Stromal cell of bone marrow (primary cell): Measurements from ENCODE around the gene BEND6.
"Not testable (repeated sequence)": the region's sequence is repeated elsewhere in the genome, so short reads cannot be mapped to it uniquely, and the experiment has no call there.

ENCODE experiments used
- DNase-seq: peaks from one replicate; pipeline ENCODE4 v3.0.0-alpha.2; 2012; ENCODE audit warnings: low read depth

BEND6 gene

GRCh38 chr6:56984361-56984760, 29.5 kb downstream of the BEND6 start:
- peak; percentile 57 for DNase-seq

DNA sequence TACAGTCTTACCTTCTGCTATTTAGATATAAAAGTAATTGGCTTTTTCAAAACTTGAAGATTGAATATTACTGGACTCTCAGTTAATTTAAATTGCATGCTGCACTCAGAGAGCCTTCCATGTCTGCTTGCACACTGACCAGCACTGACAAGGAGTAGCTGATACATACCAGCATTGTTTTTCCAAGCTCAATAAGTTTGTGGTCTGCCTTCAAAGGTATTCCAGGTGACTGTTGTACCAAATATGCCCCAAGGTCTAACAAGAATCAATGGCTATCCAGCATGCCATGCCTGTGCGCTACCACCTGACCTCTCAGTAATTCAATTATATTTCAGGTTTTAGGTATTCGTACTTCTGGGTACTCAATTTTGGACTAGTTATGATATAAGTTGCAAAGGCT, 30.0 kb downstream of the BEND6 start:
- DNase-seq: no peak

GRCh38 chr6:56986611-56987010, 31.7 kb downstream of the BEND6 start:
- DNase-seq: peak; percentile 21

DNA sequence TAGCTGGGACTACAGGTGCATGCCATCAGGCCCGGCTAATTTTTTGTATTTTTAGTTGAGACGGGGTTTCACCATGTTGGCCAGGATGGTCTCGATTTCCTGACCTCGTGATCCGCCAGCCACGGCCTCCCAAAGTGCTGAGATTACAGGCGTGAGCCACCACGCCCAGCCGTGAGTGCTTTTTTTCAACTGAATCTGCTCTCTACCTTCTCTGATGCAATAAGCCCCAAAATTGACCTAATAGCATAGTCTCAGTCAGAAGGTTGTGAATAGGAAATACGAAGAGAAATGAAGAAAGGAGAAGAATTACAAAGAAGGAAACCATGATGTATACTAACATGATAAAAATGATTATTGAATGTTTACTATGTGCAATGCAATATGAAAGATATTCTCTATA, 33.2 kb downstream of the BEND6 start:
- DNase-seq: no peak

- DNase-seq: no peak
Measured at GRCh38 chr6:56992036-56992435, 37.1 kb downstream of the BEND6 start.

- no peak for DNase-seq
Measured at GRCh38 chr6:56992703-56993102, 37.8 kb downstream of the BEND6 start.

GRCh38 chr6:56995347-56995902, 40.5 kb downstream of the BEND6 start:
- DNase-seq: no peak

DNA sequence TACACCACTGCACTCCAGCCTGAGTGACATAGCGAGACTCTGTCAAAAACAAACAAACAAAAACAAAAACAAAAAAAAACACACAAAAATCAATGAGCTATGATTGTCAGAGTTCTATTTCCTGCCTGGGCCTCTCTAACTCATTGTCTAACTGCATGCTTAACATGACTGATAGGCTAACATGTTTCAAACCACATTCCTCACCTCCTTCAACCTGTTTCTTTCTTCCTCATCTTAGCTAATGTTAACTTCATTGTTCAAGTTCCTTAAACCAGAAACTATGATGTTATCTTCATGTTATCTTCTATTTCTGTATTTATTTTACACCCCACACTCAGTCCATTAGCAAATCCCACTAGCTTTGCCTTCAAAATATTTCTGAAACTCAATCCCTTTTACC, 41.5 kb downstream of the BEND6 start:
- no peak for DNase-seq

GRCh38 chr6:56999049-56999448, 44.1 kb downstream of the BEND6 start:
- DNase-seq: no peak

DNA sequence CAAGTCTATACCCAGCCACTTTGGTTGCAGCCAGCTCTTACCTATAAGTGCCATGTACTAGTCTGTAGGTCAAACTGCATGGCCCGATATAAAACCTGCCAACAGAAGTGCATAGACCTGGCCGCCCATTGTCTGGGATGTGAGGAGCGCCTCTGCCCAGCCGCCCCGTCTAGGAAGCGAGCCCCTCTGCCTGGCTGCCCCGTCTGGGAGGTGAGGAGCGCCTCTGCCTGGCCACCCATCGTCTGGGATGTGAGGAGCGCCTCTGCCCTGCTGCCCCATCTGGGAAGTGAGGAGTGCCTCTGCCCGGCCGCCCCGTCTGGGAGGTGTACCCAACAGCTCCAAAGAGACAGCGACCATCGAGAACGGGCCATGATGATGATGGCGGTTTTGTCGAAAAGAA, 44.8 kb downstream of the BEND6 start:
- DNase-seq: not testable (repeated sequence)

- DNase-seq: no peak
Measured at GRCh38 chr6:57002197-57002596, 47.3 kb downstream of the BEND6 start.

- no peak for DNase-seq
Measured at GRCh38 chr6:57004292-57004691, 49.4 kb downstream of the BEND6 start.

- no peak for DNase-seq
Measured at GRCh38 chr6:57006101-57006500, 51.2 kb downstream of the BEND6 start.

- not testable (repeated sequence) for DNase-seq
Measured at GRCh38 chr6:57008069-57008468, 53.2 kb downstream of the BEND6 start.

DNA sequence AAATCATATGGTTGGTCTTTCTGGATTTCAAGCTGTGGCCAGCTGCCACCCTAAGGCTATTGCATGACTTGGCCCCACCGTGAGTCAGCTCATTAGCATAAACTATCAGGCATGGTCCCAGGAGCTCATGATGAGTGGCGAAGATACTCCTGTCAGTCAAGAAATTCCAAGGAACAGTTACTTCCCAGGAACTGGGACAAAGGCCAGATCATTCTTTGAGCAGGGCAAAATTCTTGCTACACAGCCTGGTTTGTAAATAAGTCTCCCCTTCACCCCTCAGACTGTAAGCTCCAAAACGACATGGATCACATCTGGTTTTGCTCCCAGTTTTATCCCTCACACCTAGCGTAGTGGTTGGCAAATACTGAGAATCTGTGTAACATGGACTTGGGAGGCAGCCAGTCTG, 58.6 kb downstream of the BEND6 start:
- DNase-seq: peak; percentile 57

- DNase-seq: no peak
Measured at GRCh38 chr6:57017069-57017468, 62.2 kb downstream of the BEND6 start.

DNA sequence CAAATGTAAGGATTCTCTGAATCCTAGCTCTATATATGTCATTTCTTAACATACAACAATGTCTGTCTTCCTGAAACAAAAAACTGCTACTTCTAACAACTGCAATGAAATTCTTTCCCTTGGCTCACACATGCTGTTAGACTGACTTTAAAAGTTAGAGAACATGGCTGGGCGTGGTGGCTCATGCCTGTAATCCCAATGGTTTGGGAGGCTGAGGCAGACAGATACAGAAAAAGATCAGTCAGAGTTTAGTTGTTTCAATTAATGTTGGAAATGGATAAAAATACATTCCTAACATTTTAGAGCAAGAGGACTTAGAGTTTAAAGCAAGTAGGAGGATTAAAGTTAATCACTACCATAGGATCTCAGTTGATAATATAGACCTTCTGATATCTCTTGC, 62.9 kb downstream of the BEND6 start:
- DNase-seq: no peak

- DNase-seq: no peak
Measured at GRCh38 chr6:57019434-57019833, 64.5 kb downstream of the BEND6 start.

DNA sequence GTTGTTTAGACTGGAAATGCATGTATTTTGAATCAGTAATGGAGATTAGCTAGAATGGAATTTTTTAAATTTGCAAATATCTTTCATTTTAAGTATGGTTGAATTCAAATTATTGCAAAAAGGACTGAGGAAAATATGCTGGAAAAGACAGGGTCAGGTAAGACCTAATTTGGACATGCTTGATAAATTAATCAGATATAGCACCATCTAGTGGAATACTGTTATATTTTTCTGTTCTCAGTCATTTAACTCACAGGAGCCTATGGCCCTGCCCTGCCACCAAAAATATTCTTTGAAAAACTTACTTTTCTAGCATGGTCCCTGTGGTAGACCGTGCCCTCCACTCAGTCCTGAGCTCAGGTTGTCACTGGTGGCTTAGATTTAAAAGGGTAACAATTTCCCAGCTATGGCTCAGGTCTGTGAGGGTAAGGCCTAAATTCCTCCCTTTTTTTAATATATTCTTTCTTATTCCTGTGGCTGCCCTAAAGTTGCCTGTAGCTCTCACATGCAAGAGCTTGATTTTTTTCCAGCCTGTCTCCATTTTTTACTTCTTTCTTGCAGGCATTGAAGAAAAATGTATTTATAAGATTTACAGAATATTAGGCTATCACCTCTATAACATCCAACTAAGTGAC, 66.3 kb downstream of the BEND6 start:
- DNase-seq: peak; percentile 35

DNA sequence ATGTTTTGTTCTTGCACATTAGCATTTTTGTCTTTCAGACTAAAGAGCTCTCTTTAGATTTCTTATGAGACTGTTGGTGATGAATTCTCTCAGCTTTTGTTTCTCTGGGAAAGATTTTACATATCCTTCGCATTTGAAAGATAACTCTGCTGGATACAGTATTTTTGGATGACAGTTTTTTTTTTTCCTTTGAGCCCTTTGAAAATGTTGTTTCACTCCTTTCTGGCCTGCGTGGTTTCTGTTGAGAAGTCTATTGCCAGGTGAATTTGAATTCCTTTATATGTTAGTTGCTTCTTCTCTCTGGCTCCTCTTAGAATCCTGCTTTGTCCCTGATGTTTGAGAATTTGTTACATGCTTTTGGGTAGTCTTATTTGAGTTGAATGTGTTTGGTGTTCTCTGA, 69.4 kb downstream of the BEND6 start:
- DNase-seq: no peak

- DNase-seq: no peak
Measured at GRCh38 chr6:57024775-57025174, 69.9 kb downstream of the BEND6 start.

- no peak for DNase-seq
Measured at GRCh38 chr6:57026001-57026400, 71.1 kb downstream of the BEND6 start.

GRCh38 chr6:57027301-57027700, 72.4 kb downstream of the BEND6 start:
- no peak for DNase-seq

GRCh38 chr6:57029213-57029612, 74.3 kb downstream of the BEND6 start:
- no peak for DNase-seq
